Fibroblast of lung (primary cell): ENCODE results near the gene GPC5. TPM values are rescaled to one million over a fixed set of nuclear protein-coding genes. Genes with fewer than 3 reads are reported as not detected.

Source experiments
- DNase-seq, 2 donors: peaks; one replicate each; pipeline versions ENCODE4 v3.0.0 to v3.0.0-alpha.2; 2010; ENCODE audit warnings: low read depth in 2 of 2
- H2AFZ ChIP-seq: 2 replicates; pipeline ENCODE4 v1.5.1; 2012; ENCODE audit warnings: low read length, control low read depth, inconsistent platforms
- H3K27ac ChIP-seq: 2 replicates; pipeline ENCODE4 v1.5.1; 2011; ENCODE audit warnings: low read length, control low read depth; ENCODE audit not compliant: insufficient read depth
- H3K27me3 ChIP-seq: 2 replicates; pipeline ENCODE4 v1.5.1; 2011; ENCODE audit warnings: mild to moderate bottlenecking, low read length; ENCODE audit not compliant: control insufficient read depth, insufficient read depth
- H3K36me3 ChIP-seq: 2 replicates; pipeline ENCODE4 v1.5.1; 2011; ENCODE audit warnings: low read length; ENCODE audit not compliant: control insufficient read depth, insufficient read depth
- H3K4me1 ChIP-seq: 2 replicates; pipeline ENCODE4 v1.5.1; 2011; ENCODE audit warnings: low read length; ENCODE audit not compliant: control insufficient read depth, insufficient read depth; ENCODE audit errors: extremely low read depth
- H3K4me2 ChIP-seq: 2 replicates; pipeline ENCODE4 v1.5.1; 2011; ENCODE audit warnings: low read length, control low read depth; ENCODE audit not compliant: insufficient read depth; ENCODE audit errors: extremely low read depth
- H3K4me3 ChIP-seq, 4 experiments: fragments of 200-600 bp in 1 of 4; sonication (generic) in 1 of 4; replicated peaks in 1 of 4; 2 replicates each; pipeline ENCODE4 v1.5.1; 2011 to 2016; ENCODE audit warnings: low read length in 4 of 4, low read depth in 3 of 4, mild to moderate bottlenecking in 3 of 4, control low read depth in 2 of 4, inconsistent platforms in 1 of 4, mixed read lengths in 1 of 4; ENCODE audit not compliant: insufficient read depth in 1 of 4; ENCODE audit errors: control extremely low read depth in 1 of 4
- H3K79me2 ChIP-seq: 2 replicates; pipeline ENCODE4 v1.5.1; 2012; ENCODE audit warnings: mild to moderate bottlenecking, low read length, inconsistent platforms; ENCODE audit not compliant: control insufficient read depth, insufficient read depth
- H3K9ac ChIP-seq: 2 replicates; pipeline ENCODE4 v1.5.1; 2011; ENCODE audit warnings: mild to moderate bottlenecking, low read length, control low read depth; ENCODE audit not compliant: insufficient read depth
- H3K9me3 ChIP-seq: 2 replicates; pipeline ENCODE4 v1.5.1; 2012; ENCODE audit warnings: low read depth, low read length; ENCODE audit not compliant: control insufficient read depth, insufficient read depth
- H4K20me1 ChIP-seq: 2 replicates; pipeline ENCODE4 v1.5.1; 2011; ENCODE audit warnings: low read length; ENCODE audit not compliant: control insufficient read depth, insufficient read depth; ENCODE audit errors: extremely low read depth
- CTCF ChIP-seq, 2 donors: IDR thresholded peaks in 1 of 2; conservative IDR thresholded peaks in 1 of 2; 1 replicate in 1 of 2; 2 replicates in 1 of 2; pipeline ENCODE4 v1.5.1; 2011 to 2012; ENCODE audit warnings: low read length in 2 of 2, control low read depth in 1 of 2, inconsistent platforms in 1 of 2, low read depth in 1 of 2, mild to moderate bottlenecking in 1 of 2
- EZH2 ChIP-seq: IDR thresholded peaks from 2 replicates; pipeline ENCODE4 v1.5.1; 2012; ENCODE audit warnings: low read length, control low read depth, mild to moderate bottlenecking; ENCODE audit errors: missing control alignments
- polyA plus RNA-seq, 2 donors: library from polyadenylated mRNA; depleted of rRNA in 1 of 2; stranded (reverse) in 1 of 2; unstranded in 1 of 2; fragments of >200 nt; gene quantifications; 2 replicates each; pipeline ENCODE4 v1.2.1, GENCODE V29; 2011 to 2012; ENCODE audit warnings: missing spikeins in 1 of 2
- total RNA-seq: library from RNA; depleted of rRNA; stranded (reverse); fragments of >200 nt; gene quantifications from 2 replicates; pipeline ENCODE4 v1.2.1, GENCODE V29; 2014

The GPC5 gene
- total and polyA plus RNA-seq, 2 donors (not counting 1 experiment from before 2014, with no cell fraction given) = 0.17 TPM; not detected in 1

DNA sequence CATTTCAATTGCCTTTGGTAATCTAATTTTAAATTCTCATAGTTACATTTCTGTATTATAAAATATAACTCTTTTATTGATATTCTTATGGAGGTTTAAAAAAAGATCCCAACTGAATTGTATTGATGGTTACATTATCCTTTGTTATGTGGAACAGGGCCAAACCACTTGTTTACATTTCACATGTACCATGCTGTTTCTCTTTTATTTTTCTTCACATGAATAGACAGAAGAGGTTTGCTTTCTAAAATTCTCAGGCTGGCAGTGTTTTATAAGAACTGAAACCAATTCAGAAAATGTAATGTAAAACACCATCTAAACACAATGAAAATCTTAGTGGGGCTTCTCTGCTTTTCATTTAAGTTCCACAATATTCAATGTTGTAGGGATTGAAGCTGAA is 122.5 kb downstream of the GPC5 start:
- Histone ChIP-seq H3K27ac (no peak overlapping the region), H3K4me2 (no peak overlapping the region), H2AFZ (no peak overlapping the region), H3K36me3 (no peaks in the 10 kb centered on the region), H4K20me1 (no peaks in the 10 kb centered on the region), H3K79me2 (no peaks in the 10 kb centered on the region), H3K4me3 (no peak overlapping the region), H3K4me1 (no peaks in the 10 kb centered on the region), H3K27me3 (no peaks in the 10 kb centered on the region), H3K9ac (no peak overlapping the region), H3K9me3 (no peaks in the 10 kb centered on the region)
- TF ChIP-seq EZH2 (no peak), CTCF (conservative IDR thresholded peaks at IDR 0.05 in 1 of 2, IDR thresholded peaks at IDR 0.05 in 1 of 2; ENCODE audit: low read depth in 1 of 2, low read length in 2 of 2) (no peak)
- DNase-seq = peak in 1 of 2 donors; percentile 14

DNA sequence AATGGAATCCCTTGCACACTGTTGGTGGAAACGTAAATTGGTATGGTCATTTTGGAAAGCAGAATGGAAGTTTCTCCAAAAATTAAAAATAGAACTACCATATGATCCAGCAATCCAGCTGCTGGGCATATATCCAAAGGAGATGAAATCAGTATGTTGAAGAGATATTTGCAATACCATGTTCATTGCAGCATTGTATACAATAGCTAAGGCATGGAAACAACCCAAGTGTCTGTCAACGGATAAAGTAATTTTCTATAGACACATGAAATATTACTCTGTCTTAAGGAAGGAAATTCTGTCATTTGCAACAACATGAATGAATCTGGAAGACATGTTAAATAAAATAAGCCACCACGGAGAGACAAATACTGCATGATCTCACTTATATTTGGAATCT is 124.7 kb downstream of the GPC5 start:
- H4K20me1 ChIP-seq = no peaks in the 10 kb centered on the region
- H3K27me3 ChIP-seq = no peaks in the 10 kb centered on the region
- no peaks in the 10 kb centered on the region for H3K36me3 ChIP-seq
- no peaks in the 10 kb centered on the region for H3K9me3 ChIP-seq
- H3K4me3 ChIP-seq = no peak overlapping the region
- H3K4me2 ChIP-seq = no peak overlapping the region
- no peak overlapping the region for H3K27ac ChIP-seq
- DNase-seq = peak in 1 of 2 donors; percentile 41
- no peaks in the 10 kb centered on the region for H3K79me2 ChIP-seq
- H3K9ac ChIP-seq = no peak overlapping the region
- H3K4me1 ChIP-seq = no peaks in the 10 kb centered on the region
- no peak for TF ChIP-seq EZH2
- H2AFZ ChIP-seq = no peak overlapping the region

DNA sequence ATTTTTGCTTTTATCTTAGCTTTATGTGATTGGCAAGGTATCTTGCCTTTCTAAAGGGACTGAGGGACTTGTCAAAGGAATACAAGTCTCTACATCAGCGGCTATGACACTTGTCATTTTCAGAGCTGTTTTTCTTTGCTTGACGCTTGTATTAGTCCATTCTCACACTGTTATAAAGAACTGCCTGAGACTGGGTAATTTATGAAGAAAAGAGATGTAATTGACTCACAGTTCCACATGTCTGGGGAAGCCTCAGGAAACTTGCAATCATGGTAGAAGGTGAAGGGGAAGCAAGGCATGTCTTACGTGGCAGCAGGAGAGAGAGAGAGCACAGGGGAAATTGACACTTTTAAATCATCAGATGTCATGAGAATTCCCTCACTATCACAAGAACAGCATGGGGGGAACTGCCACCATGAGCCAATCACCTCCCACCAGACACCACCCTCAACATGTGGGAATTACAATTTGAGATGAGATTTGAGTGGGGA is 128.2 kb downstream of the GPC5 start:
- Histone ChIP-seq H3K36me3 (no peaks in the 10 kb centered on the region), H2AFZ (no peak overlapping the region), H3K4me2 (no peak overlapping the region), H3K27me3 (no peaks in the 10 kb centered on the region), H3K79me2 (no peaks in the 10 kb centered on the region), H3K9me3 (no peaks in the 10 kb centered on the region), H3K27ac (no peak overlapping the region), H3K9ac (no peak overlapping the region), H3K4me1 (no peaks in the 10 kb centered on the region), H3K4me3 (no peak overlapping the region), H4K20me1 (no peaks in the 10 kb centered on the region)
- no peak for DNase-seq
- no peak for TF ChIP-seq CTCF (conservative IDR thresholded peaks at IDR 0.05 in 1 of 2, IDR thresholded peaks at IDR 0.05 in 1 of 2; ENCODE audit: low read depth in 1 of 2, low read length in 2 of 2)
- no peak for TF ChIP-seq EZH2
